ENCODE results near the gene COL20A1.

COL20A1 gene

DNA sequence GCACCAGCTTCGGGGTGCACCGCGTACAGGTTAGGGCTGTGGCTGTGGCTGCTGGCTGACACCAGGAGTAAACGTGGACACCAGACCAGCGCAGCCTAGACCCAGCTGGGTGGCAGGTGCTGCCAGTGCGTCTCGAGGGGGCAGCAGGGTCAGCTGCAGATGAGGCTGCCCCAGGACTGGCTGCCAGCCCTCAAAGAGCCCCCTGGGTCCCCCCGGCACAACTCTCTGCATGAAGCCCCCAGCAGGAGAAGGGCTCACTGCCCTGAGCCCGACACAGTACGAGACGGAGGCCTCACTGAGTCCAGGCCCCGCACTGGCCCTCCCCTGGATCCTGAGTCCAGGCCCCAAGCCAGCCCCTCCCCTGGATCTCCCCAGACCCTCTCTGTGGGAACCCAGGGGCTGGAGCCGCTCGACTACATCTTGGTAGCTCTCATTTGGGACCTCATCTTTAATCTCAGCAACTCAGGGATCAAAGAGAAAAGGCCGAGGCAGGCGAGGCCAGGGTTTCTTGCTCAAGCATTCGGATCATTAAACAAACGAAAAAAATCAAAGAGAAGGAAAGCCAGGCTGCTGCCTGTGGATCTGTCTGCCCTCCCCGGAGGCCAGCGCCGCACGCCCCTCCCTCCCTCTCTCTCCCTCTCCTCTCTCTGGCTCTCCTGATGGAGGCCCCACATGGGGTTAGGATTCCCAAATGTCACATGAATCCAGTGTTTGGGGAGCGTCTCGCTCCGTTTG, 31.8 kb upstream of the COL20A1 start:
- DNase-seq, result no peak

DNA sequence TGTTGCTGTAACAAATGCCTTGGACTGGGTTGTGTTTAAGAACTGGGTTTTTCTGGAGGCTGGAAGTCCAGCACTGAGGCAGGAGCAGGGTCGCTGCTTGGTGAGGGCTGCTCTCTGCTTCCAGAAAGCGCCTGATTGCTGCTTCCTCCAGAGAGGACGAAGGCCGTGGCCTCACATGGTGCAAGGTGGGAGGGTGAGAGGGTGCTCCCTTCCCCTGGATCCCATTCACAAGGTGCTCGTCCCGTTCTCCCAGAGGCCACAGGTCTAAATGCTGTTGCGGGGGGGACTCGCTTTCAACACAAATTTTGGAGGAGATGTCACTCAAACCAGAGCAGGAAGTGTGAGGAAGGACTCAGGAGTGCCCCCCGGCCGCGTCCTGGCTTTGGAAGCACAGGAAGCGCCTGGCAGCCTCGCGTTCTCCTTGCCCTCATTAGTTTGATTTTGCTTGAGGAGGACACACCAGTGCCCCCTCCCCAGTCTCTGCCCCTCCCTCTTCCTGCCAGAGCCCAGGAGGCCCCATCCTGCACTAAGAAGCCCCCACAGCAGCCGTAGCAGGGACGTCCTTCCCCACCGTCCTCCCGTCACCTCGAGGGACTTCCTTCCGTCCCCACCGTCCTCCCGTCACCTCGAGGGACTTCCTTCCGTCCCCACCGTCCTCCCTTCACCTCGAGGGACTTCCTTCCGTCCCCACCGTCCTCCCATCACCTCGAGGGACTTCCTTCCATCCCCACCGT, 31.0 kb upstream of the COL20A1 start:
- DNase-seq, result no peak

DNA sequence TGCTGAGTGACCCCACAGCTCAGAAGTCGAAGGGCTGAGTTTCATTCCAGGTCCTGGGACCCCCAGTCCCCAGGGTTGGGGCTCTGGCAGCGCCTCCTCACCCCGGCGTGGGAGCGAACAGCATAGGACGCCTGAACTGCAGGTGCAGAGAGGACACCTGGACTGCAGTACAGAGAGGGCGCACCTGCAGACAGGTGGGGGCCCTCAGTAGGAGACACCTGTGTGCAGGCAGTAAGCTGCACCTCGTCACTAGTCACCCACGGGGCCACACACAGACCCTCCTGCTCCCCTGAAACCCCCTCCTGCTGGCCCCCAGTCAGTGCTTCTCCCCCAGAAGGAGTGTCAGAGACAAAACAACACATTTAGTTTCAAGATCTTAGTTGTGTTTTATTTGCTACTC, 30.1 kb upstream of the COL20A1 start:
- DNase-seq, result no peak

DNA sequence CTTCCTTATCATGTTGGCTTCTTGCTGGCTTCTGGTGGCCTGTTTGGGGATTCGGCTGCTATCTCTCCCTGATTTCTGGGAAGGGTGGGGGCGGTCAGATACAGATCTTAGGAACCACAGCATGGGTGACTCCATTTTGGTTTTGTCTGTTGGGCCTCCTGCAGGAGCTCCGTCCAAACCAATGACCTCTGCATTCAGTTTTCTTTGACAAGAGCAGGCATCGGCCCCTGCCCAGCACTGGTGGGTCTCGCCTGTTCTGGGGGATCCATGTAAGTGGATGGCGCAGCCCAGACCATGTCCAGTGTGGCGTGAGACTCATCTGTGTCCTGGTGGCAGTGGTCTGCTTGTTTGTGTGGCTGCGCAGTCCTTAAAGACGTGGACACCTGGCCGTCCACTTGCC, 29.0 kb upstream of the COL20A1 start:
- DNase-seq, result no peak

DNA sequence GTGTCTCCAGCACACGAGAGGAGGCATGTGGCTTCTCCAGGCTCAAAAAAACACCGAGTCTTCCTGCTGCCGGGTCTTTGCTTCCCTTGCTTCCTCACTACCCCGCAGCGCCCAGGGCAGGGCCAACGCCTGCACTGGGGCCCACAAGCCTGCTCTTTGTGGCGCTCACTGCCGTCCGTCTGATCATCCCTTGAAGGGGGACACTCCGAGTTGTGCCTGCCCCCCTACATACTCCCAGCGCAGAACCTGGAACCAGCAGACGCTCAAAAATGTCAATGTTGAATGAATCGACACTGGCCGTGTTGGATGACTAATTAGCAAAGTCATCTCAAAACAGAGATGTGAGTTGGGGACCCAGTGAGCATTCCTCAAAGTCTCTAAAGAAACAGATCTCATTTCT, 28.5 kb upstream of the COL20A1 start:
- no peak for DNase-seq

DNA sequence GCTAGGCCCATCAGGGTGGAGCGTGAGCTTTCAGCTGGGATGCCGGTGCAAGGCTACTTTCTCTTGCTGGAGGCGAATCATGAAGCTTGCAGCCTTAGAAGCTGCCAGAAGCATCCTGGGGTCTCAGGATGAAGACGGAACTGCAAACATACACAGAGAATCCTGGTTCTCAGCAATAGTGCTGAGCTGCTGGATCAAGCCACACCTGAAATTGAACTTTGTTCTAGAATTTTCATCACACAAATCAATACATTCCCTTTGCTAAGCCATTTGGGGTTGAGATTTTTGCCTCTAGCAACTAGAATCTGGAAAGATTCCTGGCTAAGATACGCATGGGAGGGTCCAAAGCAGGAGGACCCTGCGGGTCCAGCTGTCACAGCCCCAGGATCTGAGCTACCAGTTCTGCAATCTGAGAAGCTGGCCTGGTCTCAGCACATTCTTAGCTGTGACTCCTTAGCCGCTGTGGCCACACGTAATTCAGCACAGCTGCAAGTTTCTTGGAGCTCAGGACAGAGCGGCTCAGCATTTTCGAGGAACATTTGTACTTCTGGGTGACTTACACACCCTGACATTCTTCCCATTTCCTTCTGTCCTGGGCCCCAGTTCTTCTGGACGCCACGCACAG, 27.0 kb upstream of the COL20A1 start:
- no peak for DNase-seq

DNA sequence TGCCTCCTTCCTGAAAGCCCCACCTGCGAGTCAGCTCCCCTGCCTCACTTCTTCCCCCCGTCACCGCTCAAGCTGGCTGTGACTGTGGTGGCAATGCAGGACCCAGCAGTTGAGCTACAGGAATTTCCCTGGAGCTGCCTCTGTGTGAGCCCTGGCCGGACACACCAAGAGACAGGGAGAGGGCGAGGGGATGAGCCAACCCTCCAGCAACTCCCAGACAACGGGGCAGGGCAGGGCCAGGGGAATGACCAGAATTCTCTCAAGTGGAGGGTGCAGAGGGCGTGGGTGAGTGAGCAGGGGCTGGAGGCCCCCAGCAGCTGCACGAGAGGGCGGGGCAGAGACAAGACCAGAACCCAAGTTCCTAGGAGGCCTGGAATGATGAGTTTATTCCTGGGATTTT, 25.3 kb upstream of the COL20A1 start:
- no peak for DNase-seq

DNA sequence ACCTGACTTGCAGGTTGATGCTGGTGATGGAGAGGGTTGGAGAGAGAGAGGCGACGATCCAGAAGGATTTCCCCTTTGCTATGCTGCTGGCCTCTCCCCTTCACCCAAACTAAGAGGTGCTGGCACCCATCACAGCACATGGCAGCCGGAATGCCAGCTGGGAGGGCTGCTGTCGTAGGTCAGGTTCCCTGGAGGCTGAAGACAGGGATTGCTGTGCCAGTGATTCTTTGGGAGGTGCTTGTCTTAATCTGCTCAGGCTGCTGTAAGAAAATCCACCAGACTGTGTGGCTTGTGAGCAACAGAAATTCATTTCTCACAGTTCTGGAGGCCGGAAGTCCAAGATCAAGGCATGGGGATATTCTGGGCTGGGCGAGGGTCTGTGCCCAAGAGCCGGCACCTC, 24.7 kb upstream of the COL20A1 start:
- DNase-seq, result no peak

DNA sequence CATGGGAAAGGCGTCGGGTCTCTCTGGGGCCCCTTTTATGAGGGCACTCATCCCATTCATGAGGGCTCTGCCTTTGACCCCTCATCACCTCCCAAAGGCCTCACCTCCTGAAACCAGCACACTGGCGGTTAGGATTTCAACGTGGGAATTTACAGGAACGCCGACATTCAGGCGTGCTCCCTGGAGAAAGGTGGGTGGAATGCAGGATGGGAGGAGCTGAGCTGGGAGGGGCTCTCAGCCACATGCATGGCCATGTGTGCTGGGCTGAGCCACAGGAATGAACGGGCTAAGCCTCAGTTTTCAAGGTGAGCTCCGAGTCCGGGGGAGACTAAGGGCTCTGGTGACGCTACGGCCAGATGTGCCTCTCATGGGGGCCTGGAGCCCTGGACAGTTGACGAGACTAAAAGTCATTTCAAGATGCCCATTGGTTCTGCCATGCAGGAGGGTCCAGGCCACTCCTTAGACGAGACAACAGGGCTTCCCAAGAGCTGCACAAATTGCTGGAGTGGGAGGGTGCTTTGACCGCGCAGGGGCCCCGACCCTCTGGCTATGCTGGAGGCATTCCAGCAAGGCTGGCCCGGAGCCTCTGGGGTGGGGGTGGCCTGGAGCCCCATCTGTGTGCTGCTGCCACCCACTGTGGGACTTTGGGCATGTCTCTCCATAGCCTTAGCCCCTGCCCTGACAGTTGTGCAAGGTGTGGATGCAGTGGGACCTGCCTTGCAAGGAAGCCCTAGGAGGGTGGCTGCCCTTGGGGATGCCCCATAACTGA, 24.1 kb upstream of the COL20A1 start:
- no peak for DNase-seq

DNA sequence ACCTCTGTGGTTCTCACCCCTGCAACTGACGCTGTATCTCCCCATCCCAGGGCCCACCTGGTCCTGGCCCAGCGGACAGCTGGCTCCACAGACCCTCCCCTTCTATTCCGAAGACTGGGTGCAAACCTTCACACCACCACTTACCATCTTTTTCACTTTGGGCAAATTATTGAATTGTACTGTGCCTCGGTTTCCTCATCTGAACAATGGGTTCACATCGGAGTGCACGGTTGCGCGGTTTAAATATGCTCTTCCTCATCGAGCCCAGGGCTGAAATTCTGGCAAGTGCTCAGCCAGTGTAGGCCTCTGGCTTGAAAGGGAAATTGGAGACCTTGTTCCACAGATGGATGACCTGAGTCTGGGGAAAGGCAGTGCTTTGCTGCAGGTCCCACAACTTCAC, 23.3 kb upstream of the COL20A1 start:
- no peak for DNase-seq

DNA sequence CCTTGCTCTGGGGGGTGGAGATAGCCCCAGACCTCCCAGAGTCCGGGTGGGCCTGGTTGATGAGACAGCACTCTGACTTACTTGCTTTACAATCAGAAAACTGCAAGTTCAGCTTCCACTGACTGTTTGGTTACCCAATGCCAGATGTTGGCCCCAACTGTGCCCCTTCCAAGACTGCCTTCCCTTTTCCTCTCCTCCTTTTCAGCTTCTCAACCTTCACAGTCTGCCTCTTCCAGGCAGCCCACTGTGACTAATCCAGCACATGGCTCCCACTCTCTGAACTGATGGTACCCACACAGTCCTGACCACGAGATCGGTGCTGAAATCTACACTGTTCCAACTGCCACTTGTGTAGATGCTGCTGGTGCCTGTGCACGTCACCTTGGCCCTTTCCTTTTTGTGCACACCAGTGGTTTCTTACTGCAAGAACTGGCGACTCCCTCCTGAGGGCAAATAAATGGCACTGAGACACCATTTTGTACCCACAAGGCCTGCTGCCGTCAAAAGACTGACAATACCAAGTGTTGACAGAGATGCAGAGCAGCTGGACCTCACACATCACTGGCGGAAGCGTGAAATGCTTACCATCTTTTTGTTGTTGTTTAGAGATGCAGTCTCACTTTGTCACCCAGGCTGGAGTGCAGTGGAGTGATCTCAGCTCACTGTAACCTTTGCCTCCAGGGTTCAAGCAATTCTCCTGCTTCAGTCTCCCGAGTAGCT, 22.2 kb upstream of the COL20A1 start:
- no peak for DNase-seq

DNA sequence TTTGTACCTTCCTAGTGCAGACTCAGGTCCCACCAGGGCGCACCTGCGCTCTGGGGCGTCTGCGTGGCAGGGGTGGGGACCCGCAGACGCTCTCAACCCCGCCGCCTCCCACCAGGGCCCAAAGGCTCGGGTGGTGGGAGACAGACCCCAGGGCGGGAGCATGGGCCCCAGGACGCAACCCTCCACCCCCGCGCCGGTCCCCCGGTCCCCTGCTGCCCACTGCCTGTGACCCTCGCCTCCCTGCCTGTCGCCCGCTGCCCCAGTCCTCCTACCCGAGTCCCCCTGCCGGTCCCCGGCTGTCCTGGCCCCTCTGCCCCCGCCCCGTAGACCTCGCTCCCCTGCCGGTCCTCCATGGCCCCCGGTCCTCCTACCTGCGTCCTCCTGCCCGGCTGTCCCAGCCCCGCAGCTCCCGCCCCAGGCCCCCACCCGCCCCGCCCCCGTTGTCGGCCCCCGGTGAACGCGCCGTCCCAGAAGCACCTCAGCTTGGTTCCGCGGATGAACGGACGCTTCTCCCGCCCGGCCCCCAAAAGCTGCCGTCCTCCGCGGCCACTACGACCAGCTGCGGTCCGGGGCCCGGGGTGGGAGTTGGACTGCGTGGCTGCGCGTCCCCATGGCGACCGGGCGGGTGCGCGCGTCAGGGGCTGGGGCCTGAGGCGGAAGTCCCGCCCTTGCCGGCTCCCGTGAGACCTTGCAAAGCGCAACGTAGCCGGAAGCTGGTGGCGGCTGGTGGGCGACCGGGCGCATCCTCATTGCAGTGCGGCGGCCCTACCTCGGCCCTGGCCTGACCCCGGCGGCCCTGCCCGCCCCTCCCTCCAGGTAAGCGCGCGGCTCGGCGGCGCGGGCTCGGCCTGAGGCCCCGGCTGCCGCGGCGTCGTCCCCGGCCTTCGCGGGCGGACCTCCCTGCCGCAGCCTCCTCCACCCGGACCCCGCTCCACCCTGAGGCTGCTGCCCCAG, 20.6 kb upstream of the COL20A1 start, which contains the start of gene ARFGAP1:
Gene ARFGAP1 (plus strand): TSS at position 709 of the 954 bp plus-strand sequence. CDS start 2,768 bp downstream, outside the sequence.
- DNase-seq, result peak; percentile 83

DNA sequence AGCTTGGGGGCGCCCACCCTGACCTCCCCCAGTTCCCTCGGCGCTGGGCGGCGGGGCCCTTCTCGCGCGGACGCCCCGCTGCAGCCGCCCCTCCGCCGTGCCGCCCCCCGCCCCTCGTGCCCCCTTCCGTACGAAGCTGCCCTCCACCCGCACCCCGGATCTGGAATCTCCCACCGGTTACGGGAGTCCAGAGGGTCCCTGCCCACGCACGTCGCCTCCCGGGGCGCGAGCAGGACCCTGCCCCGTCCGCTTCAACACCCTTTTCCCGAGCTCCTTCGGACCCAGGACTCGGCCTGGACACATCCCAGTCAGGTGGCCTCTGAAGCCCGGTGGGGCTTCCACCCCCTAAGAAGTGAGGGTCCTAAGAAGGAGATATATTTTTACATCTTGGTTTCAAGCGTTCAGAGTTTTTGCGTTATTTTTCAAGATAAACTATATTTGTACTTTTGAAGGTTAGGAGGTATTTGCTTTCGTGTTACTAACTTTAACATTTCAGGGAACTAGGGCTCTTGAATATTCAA, 19.9 kb upstream of the COL20A1 start:
- DNase-seq, result no peak

DNA sequence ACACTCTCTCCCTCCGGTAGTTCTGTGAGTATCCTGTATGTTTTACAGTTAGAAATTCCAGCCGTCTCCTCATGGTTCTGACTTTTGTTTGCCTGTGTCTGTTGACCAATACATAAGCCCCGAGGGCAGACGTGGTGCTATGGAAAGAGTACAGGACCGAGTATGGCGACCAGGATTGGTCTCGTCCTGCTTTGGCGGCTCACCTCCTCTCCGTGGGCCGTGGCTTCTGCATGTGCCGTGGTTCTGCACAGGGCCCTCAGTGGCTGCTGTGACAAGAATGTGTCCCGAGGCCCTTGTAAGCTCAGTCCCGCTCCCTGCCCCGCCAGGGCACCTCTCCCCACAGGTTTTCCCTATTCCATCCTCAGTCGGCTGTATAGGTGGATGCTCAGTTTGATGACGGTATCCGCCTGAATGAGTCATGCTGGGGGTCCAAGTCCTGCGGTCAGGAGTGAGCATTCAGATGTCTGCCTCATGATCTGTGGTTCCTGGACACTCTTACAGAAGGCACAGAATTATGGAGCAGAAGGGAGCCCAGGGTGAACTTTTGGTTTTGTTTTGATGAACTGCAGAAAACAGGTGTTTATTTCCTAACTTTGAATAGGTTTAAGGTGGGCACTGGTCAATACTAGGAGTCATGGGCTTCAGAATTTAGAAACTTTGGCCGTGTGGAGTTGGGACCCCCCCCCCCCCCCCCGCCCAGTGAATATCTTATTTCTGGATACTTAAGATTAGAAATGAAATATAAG, 19.2 kb upstream of the COL20A1 start:
- no peak for DNase-seq

DNA sequence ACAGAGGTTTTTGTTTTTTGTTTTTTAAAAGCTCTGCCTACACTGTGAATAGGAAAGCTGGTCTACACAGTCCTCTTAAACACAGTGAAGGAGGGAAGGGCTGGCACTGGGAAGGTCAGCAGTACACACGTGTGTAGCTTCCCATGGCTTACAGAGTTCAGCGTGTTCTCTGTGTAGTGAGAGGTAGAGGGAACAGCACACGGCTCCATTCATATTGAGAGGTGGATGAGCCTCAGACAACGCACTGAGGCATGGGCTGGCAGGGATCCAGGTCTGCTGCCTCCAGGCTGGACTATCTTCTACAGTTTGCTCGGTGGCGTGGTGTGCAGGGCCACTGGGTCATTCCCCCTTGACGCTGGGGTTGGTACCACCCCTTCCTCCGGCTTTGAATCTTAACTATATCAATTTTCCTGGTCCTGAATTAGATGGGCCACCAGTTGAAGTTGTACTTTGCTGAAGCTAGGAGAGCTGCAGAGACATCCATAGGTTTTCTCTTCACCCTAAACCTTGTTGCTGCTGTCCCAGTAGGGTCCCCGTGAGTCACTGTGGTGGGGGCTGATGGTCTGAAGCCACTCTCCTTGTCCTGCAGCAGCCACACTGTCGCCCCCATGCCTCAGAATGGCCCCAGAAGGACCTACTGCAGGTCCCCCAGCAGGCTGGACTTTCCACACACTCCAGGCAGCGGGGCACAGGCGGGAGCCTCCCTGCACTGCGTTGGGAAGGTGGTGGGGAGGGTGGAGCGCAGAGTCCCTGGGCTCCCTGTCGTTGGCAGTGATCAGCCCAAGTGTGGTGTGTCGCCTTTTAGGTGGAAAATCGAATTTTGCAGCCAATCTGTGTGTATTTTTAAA, 18.4 kb upstream of the COL20A1 start:
- no peak for DNase-seq

DNA sequence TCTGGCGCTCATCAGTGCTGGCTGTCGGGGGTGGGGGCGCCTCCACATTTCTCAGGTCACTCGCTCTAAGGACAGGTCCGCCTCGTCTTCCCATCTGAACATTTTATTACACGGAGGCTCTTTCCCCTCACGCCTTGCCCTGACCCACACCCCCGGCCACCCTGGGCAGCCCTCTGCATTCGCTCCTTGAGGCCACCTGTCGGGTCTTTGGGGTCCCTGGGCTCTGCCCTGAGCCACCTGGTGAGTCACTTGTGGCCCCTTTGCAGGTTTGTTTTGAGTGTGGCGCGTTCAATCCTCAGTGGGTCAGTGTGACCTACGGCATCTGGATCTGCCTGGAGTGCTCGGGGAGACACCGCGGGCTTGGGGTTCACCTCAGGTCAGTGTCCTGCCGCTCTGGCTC, 17.2 kb upstream of the COL20A1 start:
- no peak for DNase-seq

DNA sequence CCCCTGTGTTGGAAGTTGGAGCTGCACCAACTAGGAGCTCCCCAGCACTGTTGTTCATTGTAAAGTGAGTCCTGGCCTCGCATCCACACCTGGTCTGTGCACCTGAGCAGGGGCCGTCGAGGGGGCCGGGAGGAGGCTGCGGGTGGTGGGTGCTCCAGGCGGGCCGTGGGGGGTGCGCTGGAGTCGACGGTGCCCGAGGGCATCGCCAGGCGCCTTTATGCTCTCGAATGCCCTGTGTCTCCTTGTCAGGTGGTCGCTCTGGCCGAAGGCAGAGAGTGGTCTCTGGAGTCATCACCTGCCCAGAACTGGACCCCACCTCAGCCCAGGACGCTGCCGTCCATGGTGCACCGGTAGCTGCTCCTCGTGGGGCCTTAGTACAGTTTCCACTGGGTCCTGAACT, 16.0 kb upstream of the COL20A1 start:
- DNase-seq, result no peak

DNA sequence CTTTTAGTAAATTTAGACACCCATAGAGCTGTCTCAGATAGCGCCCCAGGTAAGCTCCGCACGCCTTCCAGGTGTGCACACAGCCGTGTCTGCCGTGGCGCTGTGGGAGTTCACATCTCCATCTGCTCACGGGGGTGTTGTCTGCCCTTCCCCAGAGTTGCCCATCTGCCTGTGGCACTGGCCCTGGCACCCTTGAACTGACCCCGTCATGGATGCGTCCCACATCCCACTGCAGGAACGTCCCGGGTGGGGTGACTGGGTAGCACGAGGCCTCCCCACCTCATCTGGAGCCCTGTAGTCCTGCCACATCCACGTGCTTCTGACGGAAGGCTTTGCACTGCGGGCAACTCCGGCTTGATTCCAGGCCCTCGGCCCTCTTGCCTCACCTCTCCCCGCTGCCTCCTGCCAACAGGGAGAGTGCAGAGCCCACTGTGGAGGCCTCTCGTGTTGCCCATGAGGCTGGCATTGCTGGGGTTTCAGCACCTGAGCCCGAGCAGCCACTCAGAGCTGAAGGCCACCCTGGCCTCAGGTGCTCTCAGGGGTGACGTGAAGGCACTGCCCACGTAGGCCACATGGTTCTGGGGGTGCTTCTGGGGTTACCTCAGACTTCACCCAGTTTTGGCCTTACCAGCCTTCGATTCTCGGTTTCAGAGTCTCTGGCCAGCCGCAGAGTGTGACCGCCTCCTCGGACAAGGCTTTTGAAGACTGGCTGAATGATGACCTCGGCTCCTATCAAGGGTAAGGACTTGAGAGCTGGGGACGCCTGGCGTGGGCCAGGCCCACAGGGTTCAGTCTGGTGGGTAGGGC, 15.3 kb upstream of the COL20A1 start:
- DNase-seq, result no peak
